IMR-90 (cell line): ENCODE measurements around the gene ABLIM3. TPM values are rescaled to one million over a fixed set of nuclear protein-coding genes. Genes with fewer than 3 reads are reported as not detected.

Source experiments
- ATAC-seq: fragments of 200-7000 bp; cut with Tn5 transposase; 2 replicates; pipeline ENCODE4 v1.9.1; 2020; ENCODE audit warnings: low read depth, mild to moderate bottlenecking, moderate library complexity
- BruUV-seq: library from RNA; stranded (reverse); fragments of 400-500 nt; replicated peaks from 2 replicates; lab custom pipeline; 2021; lab: Mats Ljungman, UMichigan
- CTCF ChIA-PET: fragments of 300-600 bp; formaldehyde crosslinking; extraction: SDS; loops from one replicate; lab custom pipeline; 2021; ENCODE audit warnings: antibody characterized with exemption; lab: Yijun Ruan, JAX
- POLR2A ChIA-PET: fragments of 300-600 bp; sonication (Branson Sonifier 250); formaldehyde crosslinking; loops from one replicate; lab custom pipeline; 2022; ENCODE audit warnings: antibody characterized with exemption; ENCODE audit not compliant: unreplicated experiment; lab: Charles Lee
- DNase-seq: peaks from one replicate; pipeline ENCODE4 v3.0.0; 2013
- H2AFZ ChIP-seq: replicated peaks from 2 replicates; pipeline ENCODE3; 2013; ENCODE audit warnings: low read length, mild to moderate bottlenecking; ENCODE audit not compliant: poor library complexity
- H2AK5ac ChIP-seq: 2 replicates; pipeline ENCODE4 v1.6.1; 2013; ENCODE audit warnings: low read depth, low read length, inconsistent platforms
- H2AK9ac ChIP-seq: replicated peaks from 2 replicates; pipeline ENCODE3; 2013; ENCODE audit warnings: mild to moderate bottlenecking, low read depth, low read length, moderate library complexity; ENCODE audit not compliant: poor library complexity
- H2BK120ac ChIP-seq: 2 replicates; pipeline ENCODE4 v1.6.1; 2013; ENCODE audit warnings: low read depth, low read length, inconsistent platforms
- H2BK15ac ChIP-seq: 3 replicates; pipeline ENCODE4 v1.6.1; 2013; ENCODE audit warnings: low read depth, low read length, inconsistent platforms
- H2BK20ac ChIP-seq: 2 replicates; pipeline ENCODE4 v1.6.1; 2013; ENCODE audit warnings: low read depth, mild to moderate bottlenecking, inconsistent platforms, low read length, moderate library complexity
- H2BK5ac ChIP-seq: 2 replicates; pipeline ENCODE4 v1.6.1; 2013; ENCODE audit warnings: mild to moderate bottlenecking, low read depth, low read length, inconsistent platforms; ENCODE audit not compliant: poor library complexity, severe bottlenecking
- H3K14ac ChIP-seq: replicated peaks from 2 replicates; pipeline ENCODE4 v1.6.1; 2013; ENCODE audit warnings: low read depth, low read length, inconsistent platforms
- H3K18ac ChIP-seq: 2 replicates; pipeline ENCODE4 v1.6.1; 2013; ENCODE audit warnings: low read depth, low read length, control low read depth
- H3K23ac ChIP-seq: 2 replicates; pipeline ENCODE4 v1.6.1; 2013; ENCODE audit warnings: low read depth, low read length, inconsistent platforms
- H3K27ac ChIP-seq: 2 replicates; pipeline ENCODE4 v1.5.1; 2013; ENCODE audit warnings: mild to moderate bottlenecking, control low read depth, low read length; ENCODE audit not compliant: insufficient read depth
- H3K27me3 ChIP-seq: 2 replicates; pipeline ENCODE4 v1.6.1; 2013; ENCODE audit warnings: low read length; ENCODE audit not compliant: control insufficient read depth, insufficient read depth
- H3K36me3 ChIP-seq: 2 replicates; pipeline ENCODE4 v1.6.1; 2013; ENCODE audit warnings: low read length, mixed read lengths; ENCODE audit not compliant: control insufficient read depth, insufficient read depth
- H3K4ac ChIP-seq: 2 replicates; pipeline ENCODE4 v1.6.1; 2013; ENCODE audit warnings: low read depth, low read length, inconsistent platforms
- H3K4me1 ChIP-seq: 2 replicates; pipeline ENCODE4 v1.6.1; 2013; ENCODE audit warnings: low read length, mixed read lengths; ENCODE audit not compliant: control insufficient read depth, insufficient read depth
- H3K4me2 ChIP-seq: 2 replicates; pipeline ENCODE4 v1.6.1; 2013; ENCODE audit warnings: low read depth, mild to moderate bottlenecking, control low read depth, low read length, moderate library complexity
- H3K4me3 ChIP-seq: 2 replicates; pipeline ENCODE4 v1.5.1; 2013; ENCODE audit warnings: low read depth, mild to moderate bottlenecking, control low read depth, low read length, moderate library complexity; ENCODE audit not compliant: insufficient read depth
- H3K56ac ChIP-seq: 2 replicates; pipeline ENCODE4 v1.6.1; 2013; ENCODE audit warnings: low read length, inconsistent platforms; ENCODE audit not compliant: insufficient read depth; ENCODE audit errors: extremely low read depth
- H3K79me1 ChIP-seq, 2 experiments: 2 replicates each; pipeline ENCODE4 v1.6.1; 2013; ENCODE audit warnings: low read length in 2 of 2, inconsistent platforms in 1 of 2, low read depth in 1 of 2
- H3K9ac ChIP-seq: 2 replicates; pipeline ENCODE4 v1.6.1; 2013; ENCODE audit warnings: low read depth, low read length, control low read depth
- H3K9me1 ChIP-seq: 2 replicates; pipeline ENCODE4 v1.6.1; 2013; ENCODE audit warnings: low read length, inconsistent platforms; ENCODE audit not compliant: insufficient read depth
- H3K9me3 ChIP-seq: 2 replicates; pipeline ENCODE4 v1.6.1; 2013; ENCODE audit warnings: low read length; ENCODE audit not compliant: control insufficient read depth, insufficient read depth
- H4K20me1 ChIP-seq: 2 replicates; pipeline ENCODE4 v1.6.1; 2013; ENCODE audit warnings: low read length, inconsistent platforms; ENCODE audit not compliant: insufficient read depth
- H4K5ac ChIP-seq: 2 replicates; pipeline ENCODE4 v1.6.1; 2013; ENCODE audit warnings: mild to moderate bottlenecking, low read depth, low read length, control low read depth
- H4K8ac ChIP-seq, 2 experiments: 2 replicates each; pipeline ENCODE4 v1.6.1; 2013; ENCODE audit warnings: low read depth in 2 of 2, low read length in 2 of 2, control low read depth in 1 of 2, inconsistent platforms in 1 of 2
- H4K91ac ChIP-seq: 2 replicates; pipeline ENCODE4 v1.6.1; 2013; ENCODE audit warnings: low read depth, low read length, inconsistent platforms; ENCODE audit not compliant: insufficient read depth
- BHLHE40 ChIP-seq: fragments of 150-350 bp; IDR thresholded peaks from 2 replicates; pipeline ENCODE4 v1.6.1; 2016; ENCODE audit warnings: mild to moderate bottlenecking, low read depth, low read length
- CEBPB ChIP-seq: IDR thresholded peaks from 2 replicates; pipeline ENCODE4 v1.6.1; 2012; ENCODE audit warnings: low read depth, low read length, improper control_type of control experiment
- FOS ChIP-seq: fragments of 150-350 bp; IDR thresholded peaks from 2 replicates; pipeline ENCODE4 v1.6.1; 2016; ENCODE audit warnings: low read depth, low read length
- MAFK ChIP-seq: IDR thresholded peaks from 2 replicates; pipeline ENCODE4 v1.6.1; 2012; ENCODE audit warnings: low read depth, low read length, improper control_type of control experiment
- MXI1 ChIP-seq: IDR thresholded peaks from 2 replicates; pipeline ENCODE4 v1.6.1; 2012; ENCODE audit warnings: low read depth, mild to moderate bottlenecking, low read length, moderate library complexity, borderline replicate concordance
- NFE2L2 ChIP-seq: fragments of 150-350 bp; IDR thresholded peaks from 2 replicates; pipeline ENCODE4 v1.6.1; 2016; ENCODE audit warnings: low read depth, mild to moderate bottlenecking, low read length
- POLR2A ChIP-seq: IDR thresholded peaks from 2 replicates; pipeline ENCODE4 v1.6.1; 2012; ENCODE audit warnings: mild to moderate bottlenecking, low read depth, low read length
- RAD21 ChIP-seq: IDR thresholded peaks from 2 replicates; pipeline ENCODE4 v1.6.1; 2012; ENCODE audit warnings: low read length, improper control_type of control experiment
- RFX5 ChIP-seq: IDR thresholded peaks from 2 replicates; pipeline ENCODE4 v1.8.0; 2012; ENCODE audit warnings: low read depth, mild to moderate bottlenecking, low read length, moderate library complexity
- SMC3 ChIP-seq: fragments of 150-350 bp; IDR thresholded peaks from 2 replicates; pipeline ENCODE4 v1.6.1; 2016; ENCODE audit warnings: low read depth, mild to moderate bottlenecking, antibody characterized with exemption, low read length, moderate library complexity
- WGBS, 2 experiments: methylation state at CpG; one replicate each; pipeline versions ENCODE4 v1.1.5 to v1.1.7; 2013; ENCODE audit warnings: missing lambda C conversion rate in 2 of 2; ENCODE audit not compliant: insufficient read length in 1 of 2; ENCODE audit errors: extremely low coverage in 2 of 2; 5-methylcytosine and 5-hydroxymethylcytosine counted together
- dilution Hi-C: fragments of 300-500 bp; cut with HindIII; formaldehyde crosslinking; loops from one replicate; pipeline ENCODE4 v1.14.3; 2018; ENCODE audit warnings: low sequenced_read_pairs; ENCODE audit not compliant: unreplicated experiment
- in situ Hi-C: fragments of 300-500 bp; cut with MboI; formaldehyde crosslinking; loops from 3 replicates; pipeline ENCODE4 v1.14.3; 2019; ENCODE audit warnings: low sequenced_read_pairs, inconsistent platforms, mixed read lengths
- intact Hi-C: fragments of 100-400 bp; cut with micrococcal nuclease; formaldehyde crosslinking; loops from 2 replicates; pipeline ENCODE4 v1.10.0; 2022
- polyA plus RNA-seq, 3 experiments: library from polyadenylated mRNA; depleted of rRNA; stranded (reverse); fragments of >200 nt; gene quantifications; 2 replicates each; pipeline ENCODE4 v1.2.3, GENCODE V29; 2012; ENCODE audit warnings: low replicate concordance in 1 of 3
- total RNA-seq: library from RNA; depleted of rRNA; stranded (reverse); fragments of >200 nt; gene quantifications from 2 replicates; pipeline ENCODE4 v1.2.3, GENCODE V29; 2012
- TF ChIP-seq, protein P1 (sequence below): fragments of 150-350 bp; IDR thresholded peaks from 2 replicates; pipeline ENCODE4 v1.6.1; 2016; ENCODE audit warnings: low read depth, mild to moderate bottlenecking, low read length, moderate library complexity, borderline replicate concordance
- TF ChIP-seq, protein P2 (sequence below): conservative IDR thresholded peaks from 2 replicates; pipeline ENCODE4 v1.5.1; 2012; ENCODE audit warnings: mild to moderate bottlenecking, low read depth, low read length, improper control_type of control experiment
- TF ChIP-seq, protein P3 (sequence below): fragments of 150-350 bp; IDR thresholded peaks from 2 replicates; pipeline ENCODE4 v1.6.1; 2017; ENCODE audit warnings: mild to moderate bottlenecking, antibody characterized with exemption, low read length, low read depth

ABLIM3 gene
- total and polyA plus RNA-seq, 2 of the 4 experiments (the other 2 are of a cell fraction) = 33.3 to 69.9 TPM

DNA sequence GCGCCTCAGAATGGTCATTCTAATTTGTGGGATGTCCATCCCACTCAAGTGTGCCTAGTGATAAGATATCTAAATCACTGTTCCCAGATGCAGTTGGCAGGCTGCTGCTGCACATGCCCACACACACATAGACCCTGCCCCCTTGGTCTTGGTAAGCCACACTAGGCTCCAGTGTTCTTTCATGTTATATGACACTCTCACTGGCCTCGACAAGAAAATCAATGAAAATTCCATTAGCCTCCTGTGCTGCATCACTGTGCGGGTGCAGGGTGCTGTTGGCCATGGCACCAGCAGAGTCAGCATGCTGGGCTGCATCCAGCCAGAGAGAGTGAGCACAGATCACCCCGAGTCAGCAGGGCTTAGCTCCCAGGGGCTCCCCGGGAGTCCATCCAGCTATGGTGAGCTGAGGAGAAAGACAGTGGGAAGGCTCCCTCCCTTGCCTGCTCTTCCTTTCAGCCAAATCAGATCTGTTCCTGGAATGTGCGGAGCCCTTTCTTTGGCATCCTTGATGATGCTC is 59.9 kb downstream of the ABLIM3 start:
- Histone ChIP-seq H4K5ac (no peak overlapping the region), H4K20me1 (no peaks in the 10 kb centered on the region; the same call in 1 of the 2 replicates), H2BK15ac (no peak overlapping the region), H2BK20ac (no peak overlapping the region), H3K27me3 (no peaks in the 10 kb centered on the region), H2BK120ac (no peak overlapping the region), H3K9me3 (no peaks in the 10 kb centered on the region), H3K4me3 (no peak overlapping the region), H4K8ac (no peak overlapping the region), H3K18ac (no peak overlapping the region), H4K91ac (no peak overlapping the region), H3K4me1 (peaks cover 27% of the 10 kb centered on the region), H3K56ac (no peak overlapping the region), H3K9me1 (peaks cover 48% of the 10 kb centered on the region), H3K14ac (no peak overlapping the region), H2AK5ac (no peak overlapping the region), H3K79me1 (peaks cover 15 to 72% of the 10 kb centered on the region in 2 experiments), H2AFZ (no peak overlapping the region), H3K9ac (no peak overlapping the region), H3K23ac (no peak overlapping the region), H2BK5ac (no peak overlapping the region), H3K27ac (no peak overlapping the region), H3K4me2 (no peak overlapping the region), H3K36me3 (peaks cover 44% of the 10 kb centered on the region), H2AK9ac (no peak overlapping the region), H3K4ac (no peak overlapping the region)
- ATAC-seq (no peak), DNase-seq (no peak)
- ChIA-PET CTCF (no interaction called here), POLR2A (no interaction called here)
- dilution Hi-C loops = no loop called here
- intact Hi-C loops = no loop called here
- TF ChIP-seq SMC3 (no peak), NFE2L2 (no peak), FOS (no peak), BHLHE40 (no peak), CEBPB (no peak), MAFK (no peak), RFX5 (no peak), MXI1 (no peak), RAD21 (no peak), POLR2A (no peak)
- TF ChIP-seq, protein P1, sequence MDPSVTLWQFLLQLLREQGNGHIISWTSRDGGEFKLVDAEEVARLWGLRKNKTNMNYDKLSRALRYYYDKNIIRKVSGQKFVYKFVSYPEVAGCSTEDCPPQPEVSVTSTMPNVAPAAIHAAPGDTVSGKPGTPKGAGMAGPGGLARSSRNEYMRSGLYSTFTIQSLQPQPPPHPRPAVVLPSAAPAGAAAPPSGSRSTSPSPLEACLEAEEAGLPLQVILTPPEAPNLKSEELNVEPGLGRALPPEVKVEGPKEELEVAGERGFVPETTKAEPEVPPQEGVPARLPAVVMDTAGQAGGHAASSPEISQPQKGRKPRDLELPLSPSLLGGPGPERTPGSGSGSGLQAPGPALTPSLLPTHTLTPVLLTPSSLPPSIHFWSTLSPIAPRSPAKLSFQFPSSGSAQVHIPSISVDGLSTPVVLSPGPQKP = no peak
- TF ChIP-seq, protein P2, sequence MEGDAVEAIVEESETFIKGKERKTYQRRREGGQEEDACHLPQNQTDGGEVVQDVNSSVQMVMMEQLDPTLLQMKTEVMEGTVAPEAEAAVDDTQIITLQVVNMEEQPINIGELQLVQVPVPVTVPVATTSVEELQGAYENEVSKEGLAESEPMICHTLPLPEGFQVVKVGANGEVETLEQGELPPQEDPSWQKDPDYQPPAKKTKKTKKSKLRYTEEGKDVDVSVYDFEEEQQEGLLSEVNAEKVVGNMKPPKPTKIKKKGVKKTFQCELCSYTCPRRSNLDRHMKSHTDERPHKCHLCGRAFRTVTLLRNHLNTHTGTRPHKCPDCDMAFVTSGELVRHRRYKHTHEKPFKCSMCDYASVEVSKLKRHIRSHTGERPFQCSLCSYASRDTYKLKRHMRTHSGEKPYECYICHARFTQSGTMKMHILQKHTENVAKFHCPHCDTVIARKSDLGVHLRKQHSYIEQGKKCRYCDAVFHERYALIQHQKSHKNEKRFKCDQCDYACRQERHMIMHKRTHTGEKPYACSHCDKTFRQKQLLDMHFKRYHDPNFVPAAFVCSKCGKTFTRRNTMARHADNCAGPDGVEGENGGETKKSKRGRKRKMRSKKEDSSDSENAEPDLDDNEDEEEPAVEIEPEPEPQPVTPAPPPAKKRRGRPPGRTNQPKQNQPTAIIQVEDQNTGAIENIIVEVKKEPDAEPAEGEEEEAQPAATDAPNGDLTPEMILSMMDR = no peak
- TF ChIP-seq, protein P3, sequence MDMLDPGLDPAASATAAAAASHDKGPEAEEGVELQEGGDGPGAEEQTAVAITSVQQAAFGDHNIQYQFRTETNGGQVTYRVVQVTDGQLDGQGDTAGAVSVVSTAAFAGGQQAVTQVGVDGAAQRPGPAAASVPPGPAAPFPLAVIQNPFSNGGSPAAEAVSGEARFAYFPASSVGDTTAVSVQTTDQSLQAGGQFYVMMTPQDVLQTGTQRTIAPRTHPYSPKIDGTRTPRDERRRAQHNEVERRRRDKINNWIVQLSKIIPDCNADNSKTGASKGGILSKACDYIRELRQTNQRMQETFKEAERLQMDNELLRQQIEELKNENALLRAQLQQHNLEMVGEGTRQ = no peak
- in situ Hi-C loops = no loop called here
- WGBS, 2 experiments = 50% methylated on average over 1 of the region's 6 CpGs; no CpG with 5 or more reads in 1 of the 2 experiments
- BruUV-seq = no TSS peak
